ENCODE results near the gene DRP2.
"Not testable (repeated sequence)": the region's sequence is repeated elsewhere in the genome, so short reads cannot be mapped to it uniquely, and the experiment has no call there.

DRP2 gene

GRCh38 chrX:101232316-101232715 is 12.7 kb downstream of the DRP2 start:
- no peak for DNase-seq (ENCODE audit: low read depth)

DNA sequence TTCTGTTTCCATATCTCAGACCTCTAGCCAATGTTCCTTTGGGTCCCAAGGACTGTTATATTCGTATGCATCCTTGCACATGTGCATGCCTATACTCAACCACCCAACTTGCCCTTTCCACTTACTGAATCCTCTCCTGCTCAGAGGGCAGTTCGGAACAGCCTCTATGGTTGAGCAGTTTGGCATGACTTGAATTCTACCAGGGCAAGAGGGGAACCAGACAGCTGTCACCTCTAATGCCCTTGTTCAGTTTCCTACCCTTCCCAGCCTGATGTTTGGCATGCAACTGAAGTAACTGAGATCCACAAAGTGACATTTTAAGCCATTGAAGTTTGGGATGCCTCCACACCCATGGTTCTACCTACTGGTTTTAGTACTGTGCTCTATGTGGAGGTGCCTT is 17.5 kb downstream of the DRP2 start:
- no peak for DNase-seq (ENCODE audit: low read depth)

- DNase-seq (ENCODE audit: low read depth), result no peak
Observed at GRCh38 chrX:101241531-101241930, 21.9 kb downstream of the DRP2 start.

DNA sequence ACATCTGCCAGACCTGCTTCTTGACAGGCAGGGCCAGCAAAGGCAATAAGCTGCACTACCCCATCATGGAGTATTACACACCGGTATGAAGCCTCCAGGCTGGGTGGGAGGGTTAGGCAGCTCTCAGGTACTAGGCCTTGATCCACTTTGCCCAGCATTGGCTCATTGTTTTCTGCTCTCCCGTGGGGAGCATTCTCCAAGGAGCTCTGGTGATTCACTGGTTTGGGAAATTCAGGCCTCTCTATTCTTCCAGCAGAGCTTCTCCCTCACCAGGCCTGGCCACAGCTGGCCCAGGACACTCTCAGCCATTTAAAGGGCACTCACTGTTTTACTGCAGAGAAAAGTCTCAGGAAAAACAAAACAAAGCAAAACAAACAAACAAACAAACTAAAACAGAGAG is 33.0 kb downstream of the DRP2 start:
- DNase-seq (ENCODE audit: low read depth), result no peak

DNA sequence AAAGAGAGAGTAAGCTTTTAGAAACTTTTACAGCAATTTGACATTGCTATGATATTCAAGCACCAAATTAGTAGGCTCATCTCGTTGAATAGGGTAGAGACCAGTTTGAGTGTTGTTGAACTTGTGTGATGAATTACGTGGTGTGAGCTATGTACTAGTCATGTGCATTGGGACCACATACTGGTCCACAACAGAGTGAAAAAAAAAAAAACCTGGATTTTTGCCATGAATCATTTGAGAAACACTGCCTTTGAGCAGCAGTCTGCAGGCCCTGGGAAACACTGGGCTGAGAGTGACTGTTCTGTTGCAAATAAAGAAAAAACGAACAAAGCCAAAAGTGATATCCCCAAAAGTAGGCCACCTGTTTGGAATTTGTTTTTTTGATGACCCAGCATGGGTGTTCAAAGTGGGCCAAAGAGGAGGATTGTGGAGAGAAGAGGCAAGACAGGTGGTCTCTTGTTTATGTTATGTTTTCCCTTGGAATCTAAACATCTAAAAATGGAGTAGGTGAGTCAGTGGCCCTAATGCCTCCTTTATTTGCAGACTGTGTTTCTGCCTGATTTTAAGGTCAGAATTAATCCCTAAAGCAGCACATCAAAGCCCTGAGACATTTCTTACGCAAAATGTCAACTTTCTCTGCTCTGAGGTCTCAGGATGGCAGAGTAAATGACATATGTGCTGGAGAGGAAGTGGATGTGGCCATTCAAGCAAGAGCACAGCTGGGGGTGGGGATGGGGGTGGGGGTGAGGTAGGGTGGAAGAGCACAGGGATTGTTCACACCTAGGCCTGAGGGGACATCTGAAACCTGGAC is 38.1 kb downstream of the DRP2 start:
- DNase-seq (ENCODE audit: low read depth), result no peak

GRCh38 chrX:101258259-101258581 is 38.6 kb downstream of the DRP2 start:
- DNase-seq (ENCODE audit: low read depth), result no peak

GRCh38 chrX:101260435-101260834 is 40.8 kb downstream of the DRP2 start:
- DNase-seq (ENCODE audit: low read depth), result no peak

GRCh38 chrX:101262590-101262989 is 43.0 kb downstream of the DRP2 start:
- no peak for DNase-seq (ENCODE audit: low read depth)

- DNase-seq (ENCODE audit: low read depth), result no peak
Observed at GRCh38 chrX:101263766-101264165, 44.2 kb downstream of the DRP2 start.

DNA sequence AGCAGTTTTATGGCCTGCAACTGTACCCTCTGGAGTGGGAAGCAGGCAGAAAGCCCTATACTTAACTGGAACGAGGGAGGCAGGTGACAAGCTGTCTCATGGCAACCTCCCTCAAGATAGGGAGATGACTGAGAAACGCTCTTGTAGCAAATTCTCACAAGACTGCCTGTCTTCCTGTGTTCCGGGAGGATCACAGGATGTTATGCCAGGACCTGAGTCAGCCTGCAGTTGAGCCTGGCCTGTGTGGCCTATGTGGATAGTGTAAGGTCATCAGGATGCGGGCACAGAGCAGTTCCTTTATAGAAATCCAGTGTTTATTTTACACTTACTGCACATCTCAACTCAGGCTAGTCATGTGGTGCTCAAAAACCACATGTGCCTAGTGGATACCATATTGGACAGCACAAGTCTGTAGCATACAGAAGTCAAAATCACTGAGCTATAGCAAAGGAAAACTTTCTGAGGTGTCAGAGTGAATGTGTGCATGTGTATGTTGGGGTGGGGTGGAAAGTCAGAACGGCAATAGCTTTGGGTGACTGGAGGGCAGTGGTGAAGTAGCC is 46.4 kb downstream of the DRP2 start:
- DNase-seq (ENCODE audit: low read depth), result no peak

- no peak for DNase-seq (ENCODE audit: low read depth)
Observed at GRCh38 chrX:101274198-101274597, 54.6 kb downstream of the DRP2 start.

DNA sequence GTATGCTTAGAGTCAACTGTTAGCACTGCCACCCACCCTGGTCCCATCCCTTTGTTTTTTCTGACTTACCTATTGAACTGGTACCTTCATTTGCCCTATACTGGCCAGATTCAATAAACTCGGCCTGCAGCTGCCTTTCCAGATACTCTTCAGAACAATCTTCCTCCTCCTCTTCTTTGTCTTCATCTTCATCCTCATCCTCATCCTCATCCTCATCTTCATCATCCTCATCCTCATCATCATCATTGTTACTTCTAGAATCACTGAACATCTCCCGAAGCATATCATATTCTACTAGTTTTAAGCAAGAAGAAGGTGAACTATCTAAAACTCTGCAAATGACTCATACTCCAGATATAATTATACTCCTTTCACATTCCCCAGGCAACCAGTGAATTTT is 56.7 kb downstream of the DRP2 start:
- no peak for DNase-seq (ENCODE audit: low read depth)

DNA sequence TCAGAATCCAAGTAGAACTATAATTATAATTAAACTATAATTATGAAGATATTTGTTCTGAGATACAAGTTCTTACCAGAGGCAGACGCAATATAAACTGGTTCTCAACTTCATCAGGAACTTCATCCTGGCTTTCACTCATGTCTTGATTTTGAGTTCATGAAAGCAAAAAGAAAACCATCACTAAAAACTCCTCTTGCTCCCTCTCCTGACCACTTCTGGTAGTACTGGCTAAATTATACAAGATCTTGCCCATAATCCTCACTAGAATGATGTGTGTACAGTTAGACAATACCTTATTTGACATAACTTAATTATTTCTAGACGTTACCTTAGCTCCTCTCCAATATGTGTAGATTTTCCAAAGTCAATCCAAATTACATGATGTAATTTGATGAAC is 67.8 kb downstream of the DRP2 start:
- no peak for DNase-seq (ENCODE audit: low read depth)

- no peak for DNase-seq (ENCODE audit: low read depth)
Observed at GRCh38 chrX:101290957-101291603, 71.5 kb downstream of the DRP2 start, which contains the start of gene TAF7L. Gene TAF7L (minus strand): TSS chrX:101291334. CDS start chrX:101287543, 3,791 bp downstream.

GRCh38 chrX:101295603-101296002 is 76.0 kb downstream of the DRP2 start:
- not testable (repeated sequence) for DNase-seq (ENCODE audit: low read depth)

GRCh38 chrX:101303790-101304189 is 84.2 kb downstream of the DRP2 start:
- no peak for DNase-seq (ENCODE audit: low read depth)
